Non-pigmented ciliary epithelial cell (primary cell): ENCODE measurements around the gene ACVR1.
A peak's percentile ranks its signal among the peaks of the same experiment; 100 is the strongest.
"Not testable (repeated sequence)": the region's sequence is repeated elsewhere in the genome, so short reads cannot be mapped to it uniquely, and the experiment has no call there.

Experiments
- DNase-seq: peaks from one replicate; pipeline ENCODE4 v3.0.0-alpha.2; 2010; ENCODE audit warnings: low read depth

The ACVR1 gene

DNA sequence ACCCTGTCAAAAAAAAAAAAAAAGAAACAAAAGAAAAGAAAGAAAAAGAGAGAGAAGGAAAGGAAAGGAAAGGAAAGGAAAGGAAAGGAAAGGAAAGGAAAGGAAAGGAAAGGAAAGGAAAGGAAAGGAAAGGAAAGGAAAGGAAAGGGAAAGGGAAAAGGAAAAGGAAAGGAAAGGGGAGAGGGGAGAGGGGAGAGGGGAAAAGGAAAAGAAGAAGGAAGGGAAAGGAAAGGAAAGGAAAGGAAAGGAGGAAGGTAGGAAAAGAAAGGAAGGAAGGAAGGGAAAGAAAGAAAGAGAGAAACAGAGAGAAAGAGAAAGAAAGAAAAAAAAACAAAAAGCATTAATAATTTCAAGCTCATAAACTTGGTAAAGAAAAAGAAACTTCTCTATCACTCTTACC lies 49.5 kb downstream of the ACVR1 start:
- not testable (repeated sequence) for DNase-seq

- DNase-seq = no peak
These were observed 50.2 kb downstream of the ACVR1 start for GRCh38 chr2:157825885-157826284.

DNA sequence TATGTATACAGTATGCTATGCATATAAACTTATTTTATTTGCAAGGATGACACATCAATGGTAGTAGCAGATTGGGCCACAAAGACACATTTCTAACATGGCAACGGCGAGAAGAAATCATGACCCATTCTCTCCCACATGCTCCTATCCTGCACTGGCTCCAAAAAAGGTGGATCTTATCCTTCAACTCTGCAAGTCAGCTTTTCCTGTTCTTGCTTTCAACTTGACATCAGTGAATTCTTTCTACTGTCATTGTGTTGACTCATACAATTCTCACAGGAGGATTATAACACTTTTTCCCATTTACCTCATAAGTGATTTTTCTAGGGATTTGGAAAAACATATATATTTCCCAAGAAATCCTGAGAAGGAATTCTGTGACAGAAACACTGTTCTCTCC lies 53.1 kb downstream of the ACVR1 start:
- no peak for DNase-seq

DNA sequence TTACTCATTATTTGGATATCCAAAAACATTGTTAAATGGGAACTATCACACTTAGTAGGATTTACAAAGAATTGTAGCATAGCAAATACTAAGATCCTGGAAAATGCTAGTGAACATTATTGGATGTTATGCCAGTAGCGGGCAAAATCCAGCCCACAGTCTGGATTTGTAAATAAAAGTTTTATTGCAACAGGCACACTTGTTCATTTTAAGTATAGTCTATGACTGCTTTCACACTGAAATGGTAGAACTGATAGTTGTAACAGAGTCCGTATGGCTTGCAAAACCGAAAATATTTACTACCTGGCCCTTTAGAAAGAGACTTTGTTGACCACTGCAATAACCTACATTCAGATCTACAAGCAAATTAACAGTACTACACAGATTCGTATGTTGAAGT lies 53.6 kb downstream of the ACVR1 start:
- DNase-seq = no peak

DNA sequence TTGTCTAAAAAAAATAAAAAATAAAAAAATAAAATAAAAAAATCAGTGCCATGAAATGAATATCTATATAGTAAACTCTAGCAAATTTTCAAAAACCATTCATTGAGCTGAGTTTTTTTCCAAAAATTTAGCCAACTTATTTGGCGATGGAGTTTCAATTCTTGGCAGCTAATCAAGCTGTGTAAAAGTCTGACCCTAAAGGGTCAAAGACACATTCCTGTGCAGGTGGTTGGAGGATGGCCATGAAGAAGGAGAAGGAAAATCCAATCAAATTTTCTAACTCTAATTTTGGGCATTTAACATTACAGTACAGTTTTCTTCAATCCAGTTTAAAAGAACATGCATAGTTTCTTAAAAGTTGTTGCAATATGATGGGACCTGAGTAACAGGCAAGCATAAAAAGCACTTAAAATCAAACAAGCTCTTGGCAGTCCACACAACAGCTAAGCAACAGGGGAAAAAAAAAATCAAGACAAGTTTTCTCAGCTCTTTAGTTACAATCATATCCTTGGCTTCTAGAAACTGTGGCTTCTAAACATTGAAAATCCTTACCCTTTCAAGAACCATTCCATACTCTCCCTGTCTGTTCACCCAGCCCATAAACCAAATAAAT lies 54.5 kb downstream of the ACVR1 start:
- no peak for DNase-seq

DNA sequence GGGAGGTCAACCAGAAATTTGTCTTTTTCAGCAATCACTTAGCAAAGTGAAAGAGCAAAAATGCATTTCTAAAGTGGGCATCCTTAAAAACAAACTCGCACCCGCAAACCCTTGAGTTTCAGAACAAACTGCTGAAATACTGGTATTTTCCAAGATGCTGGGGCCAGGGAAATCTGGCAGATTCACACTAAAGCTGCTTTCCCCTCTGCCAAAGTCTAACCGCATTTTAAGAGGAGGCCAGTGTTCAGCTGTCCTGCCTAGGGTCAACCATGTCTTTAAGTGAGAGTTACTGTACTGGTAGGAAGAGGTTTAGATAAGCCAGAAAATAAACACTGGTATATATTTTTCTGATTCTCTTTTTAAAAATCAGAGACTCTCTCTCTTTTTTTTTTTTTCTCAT lies 55.9 kb downstream of the ACVR1 start:
- DNase-seq = no peak

GRCh38 chr2:157819761-157820160 lies 56.4 kb downstream of the ACVR1 start:
- no peak for DNase-seq

DNA sequence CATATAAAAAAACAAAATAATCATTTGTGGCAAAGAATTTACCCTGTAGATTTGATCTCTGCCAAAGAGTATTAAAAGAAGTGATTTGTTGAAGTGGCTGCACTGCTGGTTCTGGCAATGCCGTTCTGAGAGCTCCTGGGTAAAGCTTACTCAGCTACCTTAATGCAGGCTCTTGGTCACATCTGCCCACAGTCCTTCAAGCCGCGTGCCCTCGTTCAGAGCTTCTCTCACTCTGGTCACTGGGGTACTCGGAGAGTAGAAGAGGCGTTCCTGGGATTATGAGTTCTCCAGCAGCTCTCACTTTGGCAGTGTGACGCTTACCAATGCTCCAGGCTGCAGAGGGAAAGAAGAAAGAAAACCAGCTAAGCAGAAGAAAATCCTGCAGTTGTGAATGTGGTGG lies 57.9 kb downstream of the ACVR1 start:
- DNase-seq = no peak

- DNase-seq = no peak
These were observed 60.7 kb downstream of the ACVR1 start for GRCh38 chr2:157815421-157815820.

DNA sequence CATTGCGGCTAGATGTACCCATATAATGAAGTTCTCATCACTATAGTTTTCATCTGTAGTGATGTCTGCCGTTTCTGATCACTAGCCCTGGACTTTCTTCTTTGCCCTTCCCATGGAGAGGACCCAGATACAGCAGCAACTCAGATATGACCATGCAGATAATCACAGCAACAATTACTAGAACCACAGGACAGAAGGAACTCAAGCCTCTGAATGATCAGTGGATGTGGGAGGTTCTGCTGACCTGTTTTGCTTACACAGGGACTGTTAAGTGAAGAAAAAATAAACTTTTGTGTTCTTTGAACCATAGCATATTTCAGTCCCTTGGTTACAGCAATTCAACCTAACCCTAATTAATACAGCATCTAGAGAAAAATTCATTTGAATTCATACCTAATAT lies 62.7 kb downstream of the ACVR1 start:
- DNase-seq = no peak

DNA sequence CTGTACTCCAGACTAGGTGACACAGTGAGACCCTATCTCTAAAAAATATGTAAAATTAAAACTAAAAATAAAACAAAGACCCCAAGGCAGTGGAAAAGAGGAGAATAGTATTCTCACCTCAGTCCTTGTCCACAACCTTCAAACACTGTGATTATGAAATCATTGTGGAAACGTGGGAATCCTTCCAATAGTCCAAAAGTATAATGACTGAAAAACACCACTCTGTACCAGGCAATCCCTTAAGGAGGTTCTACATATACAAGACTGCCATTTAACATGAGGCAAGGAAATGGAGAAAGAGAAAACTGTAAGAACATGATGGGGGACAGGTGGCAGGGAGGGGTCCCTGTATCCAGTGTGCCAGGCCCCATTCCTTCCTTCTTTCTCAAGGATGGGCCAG lies 66.1 kb downstream of the ACVR1 start:
- DNase-seq = no peak

- DNase-seq = peak; percentile 64
These were observed 66.9 kb downstream of the ACVR1 start for GRCh38 chr2:157809212-157809611.

DNA sequence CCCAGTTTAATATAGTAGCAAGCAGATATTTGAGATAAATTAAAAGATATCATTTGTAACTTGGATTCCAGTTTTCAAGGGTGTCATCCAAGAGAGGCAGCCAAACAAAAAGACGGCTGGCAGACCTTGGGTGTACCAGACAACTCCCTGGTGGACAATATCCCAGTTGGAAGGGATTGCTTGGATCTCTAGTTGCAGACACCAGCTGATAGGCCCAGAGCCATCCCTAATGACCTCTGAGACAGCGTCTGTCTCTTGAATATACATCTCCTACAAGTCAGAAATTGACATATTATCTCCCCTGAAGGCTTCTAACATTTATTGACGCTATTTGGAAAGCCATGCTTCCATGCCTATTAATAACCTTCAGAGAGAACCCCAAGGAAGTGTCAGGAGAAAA lies 67.7 kb downstream of the ACVR1 start:
- no peak for DNase-seq

DNA sequence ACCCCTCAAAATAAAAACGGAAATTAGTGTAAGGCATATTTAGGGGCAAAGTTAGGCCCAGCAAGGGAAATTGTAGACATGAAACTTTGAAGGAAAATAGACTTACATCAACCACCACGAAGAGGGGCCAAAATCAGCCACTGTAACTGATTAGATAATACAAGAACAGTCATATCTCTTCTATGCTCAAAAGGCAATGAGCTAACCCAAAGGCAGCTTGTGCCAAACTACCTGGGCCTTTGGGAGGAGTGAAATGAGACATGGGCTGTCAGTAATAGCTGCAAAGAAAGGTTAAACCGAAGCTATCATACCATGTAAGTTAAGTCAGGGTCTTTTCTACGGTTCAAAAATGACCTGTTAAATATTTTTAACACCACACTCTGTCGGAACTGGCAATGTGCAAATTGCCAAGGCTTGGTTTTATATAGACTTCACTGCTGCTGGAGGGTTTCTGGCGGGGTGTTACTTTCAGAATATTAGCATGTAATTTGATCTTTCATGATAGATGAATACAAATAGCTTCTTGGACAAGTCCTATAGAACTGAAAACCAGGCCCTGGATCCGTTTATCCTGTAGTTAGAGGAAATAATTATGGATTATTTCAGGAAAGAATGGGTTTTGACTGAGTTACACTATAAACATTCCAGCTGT lies 69.6 kb downstream of the ACVR1 start:
- DNase-seq = no peak

DNA sequence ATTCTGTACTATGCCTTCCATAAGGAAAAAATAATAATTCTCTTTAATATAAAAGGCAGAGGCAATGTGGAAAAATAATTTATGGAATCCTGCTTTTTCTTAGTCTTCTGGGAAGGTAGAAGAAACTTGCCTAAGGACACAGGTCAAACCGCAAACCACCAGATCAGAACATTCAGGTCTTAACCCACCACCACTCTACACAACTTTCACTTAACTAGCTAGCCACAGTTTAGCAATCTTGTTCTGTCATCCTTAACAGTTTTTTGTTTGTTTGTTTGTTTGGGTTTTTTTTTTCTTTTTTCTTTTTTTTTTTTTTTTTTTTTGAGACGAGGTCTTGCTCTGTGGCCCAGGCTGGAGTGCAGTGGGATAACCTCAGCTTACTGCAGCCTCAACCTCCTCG lies 70.6 kb downstream of the ACVR1 start:
- no peak for DNase-seq

DNA sequence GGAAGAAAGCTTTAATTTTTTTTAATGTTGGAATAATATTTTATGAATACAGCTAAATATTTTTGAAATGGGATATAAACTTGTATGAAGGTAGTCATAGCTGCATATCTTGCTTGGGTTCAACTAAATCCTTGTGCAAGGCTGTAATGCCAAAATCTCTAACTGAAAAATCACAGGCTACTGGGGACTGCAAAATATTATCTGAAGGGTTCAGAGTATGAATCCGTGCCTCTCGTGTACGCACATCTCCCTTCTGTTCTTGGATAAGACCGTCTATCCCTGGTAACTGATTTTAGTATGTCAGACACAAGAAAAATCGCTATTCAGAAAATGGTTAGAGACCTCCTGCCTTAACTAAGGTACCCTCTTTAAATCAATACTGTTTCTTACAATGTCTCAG lies 71.8 kb downstream of the ACVR1 start:
- DNase-seq = no peak

DNA sequence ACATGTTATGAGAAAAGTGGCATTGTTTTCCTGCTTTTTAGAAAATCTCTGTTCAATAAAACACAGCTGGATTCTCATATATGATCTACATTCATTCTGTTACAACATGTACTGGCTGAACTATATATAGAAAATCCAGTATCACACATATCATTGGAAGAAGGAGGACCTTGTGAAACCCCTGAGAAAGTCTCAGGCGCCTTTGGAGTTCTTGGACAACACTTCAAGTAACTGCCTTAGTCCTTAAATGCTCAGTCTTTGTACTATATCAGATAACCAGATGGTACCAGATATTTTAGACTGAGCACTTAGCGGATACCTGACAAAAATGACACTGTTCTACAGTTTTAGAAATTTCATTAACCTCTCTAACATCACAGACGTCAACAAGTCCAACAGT lies 72.2 kb downstream of the ACVR1 start:
- no peak for DNase-seq

DNA sequence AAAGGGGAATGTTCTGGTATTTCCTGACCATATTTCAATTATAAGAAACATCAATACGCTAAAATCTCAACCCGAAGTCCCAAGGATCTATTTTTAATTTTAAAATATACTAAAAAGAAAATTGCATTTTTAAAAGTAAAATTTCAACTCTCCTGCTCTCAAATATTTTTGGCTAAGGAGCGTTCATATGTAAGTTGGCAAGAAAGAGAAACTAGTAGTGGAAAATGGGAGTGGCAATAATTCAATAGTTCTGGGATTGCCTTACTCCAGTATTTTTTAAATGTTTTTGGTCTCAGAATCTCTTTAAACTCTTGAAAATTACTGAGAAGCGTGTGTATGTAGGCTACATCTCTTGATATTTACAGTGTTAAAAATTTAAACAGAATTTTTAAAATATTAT lies 72.7 kb downstream of the ACVR1 start:
- no peak for DNase-seq

- DNase-seq = no peak
These were observed 75.2 kb downstream of the ACVR1 start for GRCh38 chr2:157800838-157801495.

DNA sequence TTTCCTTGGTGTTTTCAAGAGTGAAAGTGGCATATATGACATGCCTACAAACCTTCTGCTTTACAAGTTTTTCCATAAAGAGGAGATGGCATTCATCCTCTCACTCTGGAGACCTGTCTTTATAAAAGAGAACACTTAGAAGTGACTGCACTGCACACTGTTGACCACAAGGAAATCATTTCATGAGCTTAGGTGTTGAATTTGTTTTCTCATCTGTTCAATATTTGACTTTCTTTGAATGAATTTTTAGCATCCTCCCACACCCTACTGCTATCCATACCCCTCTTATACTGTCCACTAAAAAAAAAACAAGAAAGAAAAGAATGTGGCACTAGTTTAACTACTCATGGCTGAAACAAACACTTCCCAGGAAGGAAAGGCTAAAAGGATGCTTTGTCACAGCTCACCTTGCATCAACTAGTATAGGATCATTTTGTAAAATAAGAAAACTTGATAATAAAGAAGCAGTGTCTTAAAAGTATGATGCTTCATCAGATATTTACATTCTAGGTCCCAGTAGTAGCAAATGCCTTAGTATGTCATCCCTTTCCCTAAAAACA lies 83.0 kb downstream of the ACVR1 start:
- DNase-seq = no peak

GRCh38 chr2:157792335-157793052 lies 83.6 kb downstream of the ACVR1 start:
- no peak for DNase-seq

DNA sequence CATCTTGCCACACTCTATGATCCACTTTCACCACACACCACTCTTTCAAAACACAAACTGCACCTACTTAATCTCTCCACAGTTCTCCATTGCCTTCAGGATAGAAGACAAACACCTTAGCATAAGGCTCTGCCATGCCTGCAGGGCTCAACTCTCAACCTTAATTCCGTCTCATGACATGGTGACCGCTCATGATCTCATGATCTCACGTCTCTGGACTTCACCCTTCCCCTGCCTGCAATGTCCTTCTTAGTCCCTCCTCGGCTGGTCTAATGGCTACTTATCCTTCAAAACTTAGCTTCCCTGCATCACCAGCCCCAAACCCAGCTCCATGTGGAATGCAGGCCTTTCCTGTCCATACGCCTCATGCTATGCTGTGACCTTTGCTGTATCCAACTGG lies 85.3 kb downstream of the ACVR1 start:
- DNase-seq = no peak
